K562 (cell line): ENCODE results near the gene PTGIR. TPM values are rescaled to one million over a fixed set of nuclear protein-coding genes. Genes with fewer than 3 reads are reported as not detected.

Experiments
- ATAC-seq: fragments of 200-7000 bp; cut with Tn5 transposase; 3 replicates; pipeline ENCODE4 v1.9.1; 2020; ENCODE audit warnings: moderate library complexity
- BruUV-seq: library from RNA; stranded (reverse); fragments of 400-500 nt; replicated peaks from 2 replicates; lab custom pipeline; 2021; lab: Mats Ljungman, UMichigan
- CTCF ChIA-PET: fragments of 300-600 bp; formaldehyde crosslinking; extraction: SDS; loops from one replicate; lab custom pipeline; 2021; ENCODE audit warnings: low intra/inter-chr PET ratio; lab: Yijun Ruan, JAX
- POLR2A ChIA-PET: fragments of 300-600, 350-650 bp; sonication (Branson Sonifier 250); formaldehyde crosslinking; extraction: SDS; loops from one replicate; lab custom pipeline; 2021; ENCODE audit warnings: antibody characterized with exemption, inconsistent platforms; lab: Yijun Ruan, JAX
- DNase-seq, 4 experiments: peaks; one replicate each; pipeline versions ENCODE4 v3.0.0 to v3.0.0-alpha.2; 2011 to 2018; ENCODE audit warnings: low spot score in 3 of 4, mixed read lengths in 3 of 4; ENCODE audit errors: extremely low read depth in 1 of 4
- FAIRE-seq: peaks from 2 replicates; lab custom pipeline; 2011; peaks lifted over from hg19 to GRCh38; lab: Jason Lieb, UNC
- H2AFZ ChIP-seq: 2 replicates; pipeline ENCODE4 v1.6.0; 2011; ENCODE audit warnings: low read depth, low read length, control low read depth, inconsistent platforms
- H3K27ac ChIP-seq: fragments of 200-600 bp; 3 replicates; pipeline ENCODE4 v1.8.0; 2011; ENCODE audit warnings: low read depth, mild to moderate bottlenecking, control low read depth, inconsistent platforms, low read length, moderate library complexity, mixed read lengths; ENCODE audit errors: extremely low read depth
- H3K27me3 ChIP-seq, 2 experiments: fragments of 300-600 bp in 1 of 2; 2 replicates in 1 of 2; 3 replicates in 1 of 2; pipeline versions ENCODE4 v1.6.0 to v1.8.0; 2011; ENCODE audit warnings: inconsistent platforms in 2 of 2, low read length in 2 of 2, mild to moderate bottlenecking in 1 of 2, mixed read lengths in 1 of 2, moderate library complexity in 1 of 2; ENCODE audit not compliant: control insufficient read depth in 2 of 2, insufficient read depth in 2 of 2
- H3K36me3 ChIP-seq: fragments of 300-600 bp; 3 replicates; pipeline ENCODE4 v1.8.0; 2011; ENCODE audit warnings: mild to moderate bottlenecking, low read length, inconsistent platforms; ENCODE audit not compliant: control insufficient read depth, insufficient read depth
- H3K4me1 ChIP-seq, 2 experiments: fragments of 200-600 bp in 1 of 2; replicated peaks in 1 of 2; 2 replicates in 1 of 2; 3 replicates in 1 of 2; pipeline versions ENCODE4 v1.5.1 to v1.8.0; 2011; ENCODE audit warnings: inconsistent platforms in 2 of 2, low read length in 2 of 2, mild to moderate bottlenecking in 1 of 2, mixed read lengths in 1 of 2, moderate library complexity in 1 of 2; ENCODE audit not compliant: control insufficient read depth in 2 of 2, insufficient read depth in 2 of 2
- H3K4me2 ChIP-seq: 2 replicates; pipeline ENCODE4 v1.6.1; 2011; ENCODE audit warnings: low read length, control low read depth, inconsistent platforms, mixed read lengths; ENCODE audit not compliant: insufficient read depth
- H3K4me3 ChIP-seq: fragments of 200-600 bp; sonication (generic), shearing (Covaris generic); 2 replicates; pipeline ENCODE4 v1.5.1; 2016; ENCODE audit warnings: control low read depth, inconsistent platforms
- H3K79me2 ChIP-seq: fragments of 200-600 bp; 3 replicates; pipeline ENCODE4 v1.8.0; 2011; ENCODE audit warnings: low read length, inconsistent platforms; ENCODE audit not compliant: control insufficient read depth, insufficient read depth
- H3K9ac ChIP-seq, 2 experiments: 2 replicates each; pipeline versions ENCODE4 v1.6.0 to v1.6.1; 2011; ENCODE audit warnings: low read depth in 2 of 2, low read length in 2 of 2, control low read depth in 1 of 2, inconsistent platforms in 1 of 2, mild to moderate bottlenecking in 1 of 2, mixed read lengths in 1 of 2; ENCODE audit not compliant: insufficient read depth in 1 of 2
- H3K9me1 ChIP-seq: one replicate; pipeline ENCODE4 v1.6.0; 2011; ENCODE audit warnings: inconsistent platforms, mild to moderate bottlenecking, low read length, moderate library complexity; ENCODE audit not compliant: control insufficient read depth, insufficient read depth
- H3K9me3 ChIP-seq: replicated peaks from 2 replicates; pipeline ENCODE4 v1.5.1; 2011; ENCODE audit warnings: low read depth, low read length, inconsistent platforms; ENCODE audit not compliant: control insufficient read depth, insufficient read depth
- H4K20me1 ChIP-seq: replicated peaks from 2 replicates; pipeline ENCODE4 v1.6.1; 2011; ENCODE audit warnings: low read length, inconsistent platforms, mixed read lengths; ENCODE audit not compliant: control insufficient read depth, insufficient read depth
- CEBPB ChIP-seq: fragments of 450-650 bp; IDR thresholded peaks from 2 replicates; pipeline ENCODE4 v1.6.1; 2016; ENCODE audit warnings: missing genetic modification characterization, missing compliant biosample characterization
- CEBPG ChIP-seq, 3 experiments: fragments of 200-800 bp in 1 of 3; sonication (Bioruptor generic) in 1 of 3; sonication (generic) in 1 of 3; formaldehyde crosslinking in 1 of 3; IDR thresholded peaks in 2 of 3; conservative IDR thresholded peaks in 1 of 3; 2 replicates each; pipeline versions ENCODE4 v1.6.1 to v1.8.0; 2016 to 2022; ENCODE audit warnings: missing compliant biosample characterization in 2 of 3, missing genetic modification characterization in 2 of 3, mild to moderate bottlenecking in 1 of 3, missing genetic modification reagents in 1 of 3
- EGR1 ChIP-seq: fragments of 450-650 bp; conservative IDR thresholded peaks from 2 replicates; pipeline ENCODE4 v1.6.1; 2017; ENCODE audit warnings: mild to moderate bottlenecking
- FOS ChIP-seq: IDR thresholded peaks from 3 replicates; pipeline ENCODE4 v1.6.1; 2011; ENCODE audit not compliant: insufficient read length; ENCODE audit errors: extremely low read depth
- GATA2 ChIP-seq: sonication (generic); formaldehyde crosslinking; IDR thresholded peaks from 2 replicates; pipeline ENCODE4 v1.4.0; 2020; ENCODE audit warnings: mild to moderate bottlenecking, missing genetic modification reagents
- PHF8 ChIP-seq: fragments of 200-600 bp; sonication (generic); IDR thresholded peaks from 2 replicates; pipeline ENCODE4 v1.6.1; 2012; ENCODE audit warnings: mixed run types, mild to moderate bottlenecking, inconsistent platforms, low read length, moderate library complexity, borderline replicate concordance
- TEAD4 ChIP-seq, 2 experiments: sonication (generic) in 1 of 2; formaldehyde crosslinking in 1 of 2; IDR thresholded peaks; 2 replicates each; pipeline versions ENCODE4 v1.6.1 to v1.8.0; 2012 to 2022; ENCODE audit warnings: borderline replicate concordance in 1 of 2, inconsistent platforms in 1 of 2, low read length in 1 of 2, mild to moderate bottlenecking in 1 of 2, missing genetic modification reagents in 1 of 2
- WGBS: fragments of 100-300 bp; shearing (Covaris generic); methylation state at CpG from one replicate; pipeline ENCODE4 v1.1.6; 2016; ENCODE audit warnings: low coverage, mixed read lengths; ENCODE audit not compliant: insufficient coverage; ENCODE audit errors: missing lambda C conversion rate; 5-methylcytosine and 5-hydroxymethylcytosine counted together
- in situ Hi-C: fragments of 300-500 bp; cut with MboI; formaldehyde crosslinking; loops from 4 replicates; pipeline ENCODE4 v1.15.0; 2018; ENCODE audit warnings: inconsistent platforms, mixed read lengths
- intact Hi-C: fragments of 100-400 bp; cut with micrococcal nuclease; formaldehyde crosslinking; loops from 2 replicates; pipeline ENCODE4 v1.14.2; 2022
- polyA plus RNA-seq, 8 experiments: library from polyadenylated mRNA; depleted of rRNA in 4 of 8; stranded (reverse) in 5 of 8; unstranded in 3 of 8; fragments of >200 nt; fragmentation: Nextera tagmentation in 2 of 8; fragmentation: Illumina TruSeq in 1 of 8; extraction: Ambion mirVana in 2 of 8; extraction: Trizol in 1 of 8; gene quantifications; 2 replicates each; pipeline versions ENCODE4 v1.2.1 to v1.2.3, GENCODE V29; 2011 to 2014; ENCODE audit warnings: inconsistent platforms in 1 of 8, missing spikeins in 1 of 8
- total RNA-seq, 7 experiments: library from RNA; depleted of rRNA in 6 of 7; stranded (reverse); fragments of >200 nt in 6 of 7; fragmentation: Illumina TruSeq in 2 of 7; extraction: Trizol in 2 of 7; gene quantifications; 2 replicates each; pipeline versions ENCODE4 v1.2.1 to v1.2.3, GENCODE V29; 2011 to 2021; ENCODE audit warnings: low replicate concordance in 1 of 7

PTGIR gene
- total and polyA plus RNA-seq, 9 of the 15 experiments (the other 6 are each of a cell fraction or from before 2014, with no cell fraction given), result 0.11 to 3.4 (median 1.1) TPM; not detected in 1

GRCh38 chr19:46618670-46619231, 6.1 kb downstream of the PTGIR start:
- Histone ChIP-seq H3K4me1 (peaks cover 36 to 39% of the 10 kb centered on the region in 2 experiments), H4K20me1 (no peaks in the 10 kb centered on the region), H3K9me1 (no peaks in the 10 kb centered on the region), H3K9me3 (no peaks in the 10 kb centered on the region), H3K9ac (no peak overlapping the region; a peak in 1 of 4 replicates), H3K27me3 (no peaks in the 10 kb centered on the region), H2AFZ (peak overlapping the region; percentile 8; the same call in 1 of the 2 replicates), H3K27ac (no peak overlapping the region), H3K36me3 (no peaks in the 10 kb centered on the region), H3K4me2 (no peak overlapping the region), H3K79me2 (no peaks in the 10 kb centered on the region), H3K4me3 (no peak overlapping the region)
- no TSS peak for BruUV-seq
- ATAC-seq (no peak), FAIRE-seq (no peak), DNase-seq (peak in 1 of 4 experiments; percentile 43)
- TF ChIP-seq CEBPG (CRISPR knock-in tag; IDR thresholded peaks at IDR 0.05), result peak; percentile 66
- TF ChIP-seq CEBPG (tag; conservative IDR thresholded peaks at IDR 0.05 in 1 of 2, IDR thresholded peaks at IDR 0.05 in 1 of 2), result peak; percentile 71 to 74; a peak in 3 of 4 replicates
- 0 out of 2 replicates have a peak, but pooled peaks have one; percentile 18 for TF ChIP-seq TEAD4 (IDR thresholded peaks at IDR 0.05; ENCODE audit: low read length)
- TF ChIP-seq TEAD4 (CRISPR knock-in tag; IDR thresholded peaks at IDR 0.05; ENCODE audit: borderline replicate concordance), result no peak
- TF ChIP-seq EGR1, result peak; percentile 54
- TF ChIP-seq FOS, result no peak
- TF ChIP-seq PHF8, result no peak
- TF ChIP-seq GATA2 (CRISPR knock-in tag), result peak; percentile 26; the same call in 1 of the 2 replicates
- TF ChIP-seq CEBPB, result peak; percentile 82
- intact Hi-C loops (loop anchor here (5.0 kb wide), 1 partner anchor 134 kb away; no protein-coding TSS in a partner anchor), in situ Hi-C loops (no loop called here)
- ChIA-PET CTCF (interaction anchor here (4.3 kb wide), 1 partner anchor 43 kb away, joined by 26 read pairs; the partner anchor contains the start of gene DACT3), POLR2A (interaction anchor here (1.2 to 1.6 kb wide), 4 partner anchors 9 to 18 kb away, joined by 3 to 4 read pairs (median 3); partner anchors contain the start of gene CALM3)
- WGBS, result 25% methylated on average over 9 of the region's 9 CpGs
